ENCODE measurements around the gene POU3F2.

The POU3F2 gene

GRCh38 chr6:98824902-98825599 lies 9.3 kb upstream of the POU3F2 start:
- no peak for ATAC-seq (ENCODE audit: low read depth)
- H3K27ac Mint-ChIP-seq: no peak overlapping the region
- H3K27me3 Mint-ChIP-seq: peaks cover 35% of the 10 kb centered on the region

DNA sequence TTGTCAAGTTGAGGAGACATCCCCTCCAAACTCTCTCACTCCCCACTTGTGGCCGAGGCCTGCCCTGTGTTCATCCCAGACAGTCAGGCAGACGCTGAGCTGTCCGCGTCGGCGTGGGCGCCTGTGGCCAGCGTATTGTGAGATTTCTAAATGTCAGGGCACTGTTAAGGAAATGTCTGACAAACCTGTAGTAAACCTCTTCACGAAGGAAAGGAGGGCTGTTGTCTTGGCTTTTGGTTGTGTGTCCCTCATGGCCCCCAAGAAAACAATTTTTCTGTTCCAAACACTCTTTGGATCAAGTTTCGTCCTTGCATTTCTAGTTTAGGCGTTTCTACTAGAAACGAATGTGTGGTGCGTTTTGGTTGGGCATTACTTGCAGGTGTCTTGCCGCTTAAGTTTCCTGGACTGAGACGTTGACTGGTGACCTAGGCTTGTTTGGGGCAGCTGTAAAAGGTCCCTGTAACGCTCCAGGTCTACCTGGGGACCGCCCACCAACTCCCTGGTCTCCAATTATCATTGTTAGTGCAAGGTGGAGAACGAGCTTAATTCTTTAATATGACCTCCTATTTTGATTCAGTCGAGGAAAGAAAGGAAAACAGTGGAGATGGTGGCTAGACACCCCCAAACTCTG lies 8.7 kb upstream of the POU3F2 start:
- ATAC-seq (ENCODE audit: low read depth): no peak
- peaks cover 16% of the 10 kb centered on the region for H3K4me1 Mint-ChIP-seq
- no peak overlapping the region for H3K4me3 Mint-ChIP-seq
- DNase-seq (ENCODE audit: low spot score in 2 of 2): no peak
- peaks cover 5% of the 10 kb centered on the region for H3K9me3 Mint-ChIP-seq
- H3K27me3 Mint-ChIP-seq: peaks cover 34% of the 10 kb centered on the region
- peaks cover 5% of the 10 kb centered on the region for H3K36me3 Mint-ChIP-seq
- no peak overlapping the region for H3K27ac Mint-ChIP-seq

More at GRCh38 chr6:98824902-98825599, 9.3 kb upstream of the POU3F2 start:
- peaks cover 5% of the 10 kb centered on the region for H3K36me3 Mint-ChIP-seq
- no peak overlapping the region for H3K4me3 Mint-ChIP-seq
- no peak for DNase-seq (ENCODE audit: low spot score in 2 of 2)
- peaks cover 5% of the 10 kb centered on the region for H3K9me3 Mint-ChIP-seq
- H3K4me1 Mint-ChIP-seq: peaks cover 16% of the 10 kb centered on the region

GRCh38 chr6:98827295-98828159 lies 6.8 kb upstream of the POU3F2 start:
- H3K4me1 Mint-ChIP-seq: peaks cover 16% of the 10 kb centered on the region
- H3K27me3 Mint-ChIP-seq: peaks cover 34% of the 10 kb centered on the region
- peaks cover 5% of the 10 kb centered on the region for H3K9me3 Mint-ChIP-seq
- no peak for DNase-seq (ENCODE audit: low spot score in 2 of 2)
- no peak overlapping the region for H3K27ac Mint-ChIP-seq
- ATAC-seq (ENCODE audit: low read depth): no peak
- peaks cover 5% of the 10 kb centered on the region for H3K36me3 Mint-ChIP-seq
- H3K4me3 Mint-ChIP-seq: no peak overlapping the region

- peaks cover 5% of the 10 kb centered on the region for H3K36me3 Mint-ChIP-seq
- DNase-seq (ENCODE audit: low spot score in 2 of 2): no peak
- H3K9me3 Mint-ChIP-seq: peaks cover 5% of the 10 kb centered on the region
- no peak overlapping the region for H3K4me3 Mint-ChIP-seq
- H3K4me1 Mint-ChIP-seq: peaks cover 19% of the 10 kb centered on the region
- peaks cover 36% of the 10 kb centered on the region for H3K27me3 Mint-ChIP-seq
- ATAC-seq (ENCODE audit: low read depth): no peak
- H3K27ac Mint-ChIP-seq: no peak overlapping the region
Observed at GRCh38 chr6:98828211-98828788, 6.1 kb upstream of the POU3F2 start.

- peaks cover 5% of the 10 kb centered on the region for H3K36me3 Mint-ChIP-seq
- H3K4me1 Mint-ChIP-seq: peaks cover 22% of the 10 kb centered on the region
- no peak overlapping the region for H3K4me3 Mint-ChIP-seq
- peaks cover 35% of the 10 kb centered on the region for H3K27me3 Mint-ChIP-seq
- DNase-seq (ENCODE audit: low spot score in 2 of 2): no peak
- no peak overlapping the region for H3K27ac Mint-ChIP-seq
- peaks cover 3% of the 10 kb centered on the region for H3K9me3 Mint-ChIP-seq
- ATAC-seq (ENCODE audit: low read depth): no peak
Observed at GRCh38 chr6:98828941-98829411, 5.4 kb upstream of the POU3F2 start.

DNA sequence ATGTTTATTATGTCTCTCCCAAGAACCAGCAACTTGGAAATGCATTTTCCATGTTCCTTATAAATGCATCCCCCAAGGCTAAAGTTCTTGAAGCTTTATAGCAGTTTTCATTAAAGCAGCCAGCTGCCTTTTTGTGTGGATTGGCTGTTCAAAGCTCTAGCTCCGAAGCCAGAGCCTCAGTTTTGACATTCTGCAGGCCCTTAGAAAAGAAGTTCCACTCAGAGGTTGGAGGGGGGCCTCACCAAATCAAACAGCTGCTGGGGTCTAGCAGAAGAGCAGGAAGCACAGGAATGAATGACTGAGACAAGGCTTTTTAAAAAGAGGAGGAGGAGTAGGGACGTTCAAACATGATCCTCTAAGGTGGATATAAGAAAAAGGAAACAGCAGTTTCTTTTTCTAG lies 4.2 kb upstream of the POU3F2 start:
- Mint-ChIP-seq H3K9me3 (peaks cover under 1% of the 10 kb centered on the region), H3K27ac (no peak overlapping the region), H3K4me3 (no peak overlapping the region), H3K27me3 (peaks cover 37% of the 10 kb centered on the region), H3K4me1 (peaks cover 22% of the 10 kb centered on the region), H3K36me3 (peaks cover 2% of the 10 kb centered on the region)
- DNase-seq (ENCODE audit: low spot score in 2 of 2) (no peak), ATAC-seq (ENCODE audit: low read depth) (no peak)

DNA sequence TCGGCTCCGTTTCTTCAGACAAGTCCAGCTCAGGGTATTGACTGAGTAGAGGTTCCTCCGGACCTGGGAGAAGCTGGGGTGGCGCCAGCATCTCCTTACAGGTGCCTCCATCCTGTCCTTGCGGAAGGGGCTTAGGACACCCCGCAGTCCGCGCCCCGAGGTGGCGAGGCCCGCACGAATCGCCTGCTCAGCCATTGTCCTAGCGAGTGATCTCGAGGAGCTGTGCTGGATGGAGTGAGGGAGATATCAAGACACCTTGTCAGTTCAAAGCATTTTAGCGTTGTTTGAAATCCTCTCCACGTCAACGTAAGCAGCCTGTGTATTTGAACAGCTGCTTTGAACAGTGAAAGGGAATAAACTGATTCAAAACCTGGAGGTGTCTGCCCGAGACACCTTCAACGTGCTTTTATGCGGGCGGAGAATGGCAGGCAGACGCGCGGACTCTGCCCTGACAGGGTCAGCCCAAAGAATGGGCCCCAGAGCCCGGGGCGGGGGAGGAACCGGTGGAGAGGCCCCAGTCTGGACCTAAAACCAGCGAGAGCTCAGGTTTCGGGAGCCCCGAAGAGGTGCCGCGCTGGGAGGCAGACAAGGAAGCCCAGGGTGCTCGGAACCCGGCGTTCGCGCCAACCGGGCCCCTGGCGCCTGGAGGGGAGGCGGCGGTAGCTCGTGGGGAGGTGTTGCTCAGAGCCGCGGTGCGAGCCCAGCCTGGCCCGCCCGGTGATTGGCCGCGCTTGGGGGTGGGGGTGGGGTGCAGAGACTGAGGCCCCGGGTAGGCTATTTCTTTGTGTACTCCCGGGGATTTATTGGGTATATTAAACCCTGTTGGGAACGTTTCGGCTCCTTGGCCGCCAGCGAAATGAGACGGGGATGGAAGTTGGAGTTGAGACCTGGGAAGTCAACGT lies 3.1 kb upstream of the POU3F2 start:
- Mint-ChIP-seq H3K4me1 (peaks cover 27% of the 10 kb centered on the region), H3K27me3 (peaks cover 34% of the 10 kb centered on the region), H3K27ac (no peak overlapping the region), H3K4me3 (peak overlapping the region; percentile 37), H3K36me3 (peaks cover 4% of the 10 kb centered on the region), H3K9me3 (peaks cover 2% of the 10 kb centered on the region)
- DNase-seq (ENCODE audit: low spot score in 2 of 2): no peak
- ATAC-seq (ENCODE audit: low read depth): no peak

- no peak for ATAC-seq (ENCODE audit: low read depth)
- H3K27me3 Mint-ChIP-seq: peaks cover 38% of the 10 kb centered on the region
- H3K9me3 Mint-ChIP-seq: peaks cover 2% of the 10 kb centered on the region
- no peak overlapping the region for H3K27ac Mint-ChIP-seq
- no peak for DNase-seq (ENCODE audit: low spot score in 2 of 2)
- peaks cover 4% of the 10 kb centered on the region for H3K36me3 Mint-ChIP-seq
- H3K4me3 Mint-ChIP-seq: peak overlapping the region; percentile 17
- H3K4me1 Mint-ChIP-seq: peaks cover 28% of the 10 kb centered on the region
Observed at GRCh38 chr6:98831959-98832283, 2.5 kb upstream of the POU3F2 start.

- ATAC-seq (ENCODE audit: low read depth): no peak
- Mint-ChIP-seq H3K4me1 (peaks cover 28% of the 10 kb centered on the region), H3K36me3 (peaks cover 4% of the 10 kb centered on the region), H3K4me3 (peak overlapping the region; percentile 32), H3K27ac (peak overlapping the region; percentile 5), H3K9me3 (peaks cover 2% of the 10 kb centered on the region), H3K27me3 (peaks cover 37% of the 10 kb centered on the region)
- no peak for DNase-seq (ENCODE audit: low spot score in 2 of 2)
Observed at GRCh38 chr6:98832284-98833056, 1.9 kb upstream of the POU3F2 start.

- Mint-ChIP-seq H3K4me1 (peaks cover 27% of the 10 kb centered on the region), H3K36me3 (peaks cover 4% of the 10 kb centered on the region), H3K27me3 (peaks cover 40% of the 10 kb centered on the region)
Observed at GRCh38 chr6:98833057-98833306, 1.4 kb upstream of the POU3F2 start.

GRCh38 chr6:98833307-98834059 lies 891 bp upstream of the POU3F2 start:
- peaks cover 2% of the 10 kb centered on the region for H3K36me3 Mint-ChIP-seq
- ATAC-seq (ENCODE audit: low read depth): peak; percentile 16
- peak overlapping the region; percentile 5 for H3K27ac Mint-ChIP-seq

More at GRCh38 chr6:98833057-98833306, 1.4 kb upstream of the POU3F2 start:
- H3K4me3 Mint-ChIP-seq: peak overlapping the region; percentile 90
- DNase-seq (ENCODE audit: low spot score in 2 of 2) (no peak), ATAC-seq (ENCODE audit: low read depth) (no peak)
- H3K9me3 Mint-ChIP-seq: peaks cover 2% of the 10 kb centered on the region
- H3K27ac Mint-ChIP-seq: peak overlapping the region; percentile 5

More at GRCh38 chr6:98833307-98834059, 891 bp upstream of the POU3F2 start:
- Mint-ChIP-seq H3K9me3 (peaks cover 2% of the 10 kb centered on the region), H3K27me3 (peaks cover 36% of the 10 kb centered on the region), H3K4me1 (peaks cover 22% of the 10 kb centered on the region), H3K4me3 (peak overlapping the region; percentile 90)
- no peak for DNase-seq (ENCODE audit: low spot score in 2 of 2)
